Measurements from ENCODE around the gene MTREX. TPM values are rescaled to one million over a fixed set of nuclear protein-coding genes. Genes with fewer than 3 reads are reported as not detected.

Gene MTREX
- polyA plus RNA-seq, 3 donors = 10.2 to 14.4 (median 12.2) TPM

GRCh38 chr5:55429221-55429612 lies 121.4 kb downstream of the MTREX start:
- no peak for DNase-seq
- Mint-ChIP-seq H3K27ac (no peak overlapping the region), H3K9me3 (peaks cover 39 to 62% (median 50%) of the 10 kb centered on the region in 7 donors), H3K4me3 (no peak overlapping the region), H3K36me3 (peaks cover 60 to 61% of the 10 kb centered on the region in 2 donors), H3K4me1 (no peaks in the 10 kb centered on the region), H3K27me3 (ENCODE audit: low read depth in 3 of 3) (peaks cover 0 to 3% (median 2%) of the 10 kb centered on the region in 3 donors)
- intact Hi-C loops (cut with micrococcal nuclease) = no loop called here
- H4K20me1 ChIP-seq (ENCODE audit: insufficient read depth, low read length) = no peaks in the 10 kb centered on the region
- no peak for TF ChIP-seq CTCF (IDR thresholded peaks at IDR 0.05)
- H3K27ac ChIP-seq (ENCODE audit: low read depth in 1 of 2, low read length in 2 of 2) = no peak overlapping the region
- H3K79me2 ChIP-seq (ENCODE audit: insufficient read depth, low read length) = no peaks in the 10 kb centered on the region
- WGBS (ENCODE audit: insufficient coverage) = 40% methylated on average over 1 of the region's 2 CpGs
- H3K4me3 ChIP-seq (replicated peaks in 1 of 3; ENCODE audit: low read depth in 2 of 3, low read length in 3 of 3) = no peak overlapping the region
- no peak overlapping the region for H2AFZ ChIP-seq (ENCODE audit: insufficient read depth, low read depth, low read length, poor library complexity, severe bottlenecking)
- no peaks in the 10 kb centered on the region for H3K27me3 ChIP-seq (ENCODE audit: control insufficient read depth in 2 of 2, insufficient read depth in 2 of 2, low read length in 2 of 2)
- peaks cover 31 to 45% of the 10 kb centered on the region in 2 donors for H3K9me3 ChIP-seq (replicated peaks in 1 of 2; ENCODE audit: control insufficient read depth in 1 of 2, insufficient read depth in 1 of 2, low read length in 2 of 2)
- no peak overlapping the region for H3K4me2 ChIP-seq (replicated peaks; ENCODE audit: extremely low read depth, low read length, poor library complexity, severe bottlenecking)
- H3K36me3 ChIP-seq (replicated peaks in 1 of 2; ENCODE audit: control insufficient read depth in 1 of 2, insufficient read depth in 2 of 2, low read length in 2 of 2) = peaks cover 48 to 62% of the 10 kb centered on the region in 2 donors
- no peak overlapping the region for H3K9ac ChIP-seq (ENCODE audit: insufficient read depth, low read length, poor library complexity, severe bottlenecking)
- H3K4me1 ChIP-seq (ENCODE audit: control insufficient read depth in 1 of 2, insufficient read depth in 2 of 2, low read length in 2 of 2) = no peaks in the 10 kb centered on the region

GRCh38 chr5:55429613-55430253 lies 121.9 kb downstream of the MTREX start:
- Histone ChIP-seq H3K79me2 (ENCODE audit: insufficient read depth, low read length) (no peaks in the 10 kb centered on the region), H3K4me3 (replicated peaks in 1 of 3; ENCODE audit: low read depth in 2 of 3, low read length in 3 of 3) (no peak overlapping the region), H3K4me1 (ENCODE audit: control insufficient read depth in 1 of 2, insufficient read depth in 2 of 2, low read length in 2 of 2) (no peaks in the 10 kb centered on the region), H4K20me1 (ENCODE audit: insufficient read depth, low read length) (no peaks in the 10 kb centered on the region), H3K27me3 (ENCODE audit: control insufficient read depth in 2 of 2, insufficient read depth in 2 of 2, low read length in 2 of 2) (no peaks in the 10 kb centered on the region), H3K36me3 (replicated peaks in 1 of 2; ENCODE audit: control insufficient read depth in 1 of 2, insufficient read depth in 2 of 2, low read length in 2 of 2) (peaks cover 43 to 57% of the 10 kb centered on the region in 2 donors), H3K4me2 (replicated peaks; ENCODE audit: extremely low read depth, low read length, poor library complexity, severe bottlenecking) (no peak overlapping the region), H3K9ac (ENCODE audit: insufficient read depth, low read length, poor library complexity, severe bottlenecking) (no peak overlapping the region), H3K9me3 (replicated peaks in 1 of 2; ENCODE audit: control insufficient read depth in 1 of 2, insufficient read depth in 1 of 2, low read length in 2 of 2) (peaks cover 31 to 51% of the 10 kb centered on the region in 2 donors), H3K27ac (ENCODE audit: low read depth in 1 of 2, low read length in 2 of 2) (no peak overlapping the region), H2AFZ (ENCODE audit: insufficient read depth, low read depth, low read length, poor library complexity, severe bottlenecking) (no peak overlapping the region)
- WGBS (ENCODE audit: insufficient coverage) = over 99% methylated on average over 9 of the region's 9 CpGs
- DNase-seq = no peak
- no peak overlapping the region for H3K4me3 Mint-ChIP-seq
- H3K27ac Mint-ChIP-seq = no peak overlapping the region
- peaks cover 0 to 3% (median 2%) of the 10 kb centered on the region in 3 donors for H3K27me3 Mint-ChIP-seq (ENCODE audit: low read depth in 3 of 3)
- intact Hi-C loops (cut with micrococcal nuclease) = no loop called here
- H3K36me3 Mint-ChIP-seq = peaks cover 56% of the 10 kb centered on the region in 2 donors
- no peaks in the 10 kb centered on the region for H3K4me1 Mint-ChIP-seq
- H3K9me3 Mint-ChIP-seq = peaks cover 42 to 67% (median 51%) of the 10 kb centered on the region in 7 donors
- no peak for TF ChIP-seq CTCF (IDR thresholded peaks at IDR 0.05)
